Neural progenitor cell (in vitro differentiated cells): ENCODE measurements around the gene CHRND. TPM values are rescaled to one million over a fixed set of nuclear protein-coding genes. Genes with fewer than 3 reads are reported as not detected.

ENCODE experiments used
- DNase-seq: peaks from one replicate; pipeline ENCODE4 v3.0.0-alpha.2; 2016; ENCODE audit warnings: low spot score
- H2AFZ ChIP-seq: fragments of 200-600 bp; sonication (generic); replicated peaks from 2 replicates; pipeline ENCODE4 v1.6.1; 2016; ENCODE audit warnings: antibody characterized with exemption
- H3F3A ChIP-seq: fragments of 200-600 bp; sonication (generic); 2 replicates; pipeline ENCODE4 v1.6.1; 2016; ENCODE audit warnings: antibody characterized with exemption, low read depth
- H3K27ac ChIP-seq: fragments of 200-600 bp; sonication (generic); 2 replicates; pipeline ENCODE4 v1.5.1; 2016; ENCODE audit warnings: mild to moderate bottlenecking
- H3K27me3 ChIP-seq: fragments of 200-600 bp; sonication (generic); 2 replicates; pipeline ENCODE4 v1.6.1; 2016; ENCODE audit warnings: mild to moderate bottlenecking, moderate library complexity
- H3K36me3 ChIP-seq: fragments of 200-600 bp; sonication (generic); 2 replicates; pipeline ENCODE4 v1.5.1; 2016
- H3K4me1 ChIP-seq: fragments of 200-600 bp; sonication (generic); 2 replicates; pipeline ENCODE4 v1.6.1; 2016; ENCODE audit warnings: mixed run types
- H3K4me2 ChIP-seq: fragments of 200-600 bp; sonication (generic); 2 replicates; pipeline ENCODE4 v1.6.1; 2016
- H3K4me3 ChIP-seq: fragments of 200-600 bp; sonication (generic); 2 replicates; pipeline ENCODE4 v1.5.1; 2016
- H3K79me2 ChIP-seq: fragments of 200-600 bp; sonication (generic); 2 replicates; pipeline ENCODE4 v1.6.1; 2016; ENCODE audit warnings: low read depth
- H3K9ac ChIP-seq: fragments of 200-600 bp; sonication (generic); 2 replicates; pipeline ENCODE4 v1.6.1; 2016
- H3K9me3 ChIP-seq: fragments of 200-600 bp; sonication (generic); 2 replicates; pipeline ENCODE4 v1.5.1; 2016; ENCODE audit warnings: low read depth
- H4K20me1 ChIP-seq: fragments of 200-600 bp; sonication (generic); 2 replicates; pipeline ENCODE4 v1.6.1; 2016; ENCODE audit warnings: low read depth
- H3K27ac Mint-ChIP-seq: 3 replicates; pipeline ENCODE4 v1.8.0; 2021; ENCODE audit warnings: mixed read lengths
- H3K27me3 Mint-ChIP-seq: 2 replicates; pipeline ENCODE4 v1.8.0; 2022; ENCODE audit warnings: low read depth, mild to moderate bottlenecking, inconsistent platforms, moderate library complexity, mixed read lengths; ENCODE audit not compliant: insufficient read depth
- H3K36me3 Mint-ChIP-seq: 3 replicates; pipeline ENCODE4 v1.8.0; 2021; ENCODE audit warnings: mixed read lengths
- H3K4me1 Mint-ChIP-seq: 3 replicates; pipeline ENCODE4 v1.8.0; 2021; ENCODE audit warnings: mixed read lengths
- H3K4me3 Mint-ChIP-seq: 3 replicates; pipeline ENCODE4 v1.8.0; 2021; ENCODE audit warnings: mild to moderate bottlenecking, moderate library complexity, mixed read lengths
- H3K9me3 Mint-ChIP-seq: 3 replicates; pipeline ENCODE4 v1.8.0; 2020; ENCODE audit warnings: mixed read lengths
- CTCF ChIP-seq: fragments of 200-600 bp; sonication (generic); IDR thresholded peaks from 2 replicates; pipeline ENCODE4 v1.5.1; 2017; ENCODE audit warnings: antibody characterized with exemption, mild to moderate bottlenecking
- EZH2 ChIP-seq: fragments of 200-600 bp; sonication (generic); IDR thresholded peaks from 2 replicates; pipeline ENCODE4 v1.6.1; 2017; ENCODE audit warnings: antibody characterized with exemption, mild to moderate bottlenecking, moderate library complexity
- EZH2phosphoT487 ChIP-seq: fragments of 200-600 bp; sonication (generic); IDR thresholded peaks from 2 replicates; pipeline ENCODE4 v1.6.1; 2017; ENCODE audit warnings: antibody characterized with exemption
- total RNA-seq: library from RNA; depleted of rRNA; stranded (reverse); fragments of >200 nt; gene quantifications from 2 replicates; pipeline ENCODE4 v1.2.3, GENCODE V29; 2015; ENCODE audit warnings: low replicate concordance

The CHRND gene
- total RNA-seq, 1 donor from 2014 or later, result not detected

GRCh38 chr2:232488097-232488711 is 37.8 kb upstream of the CHRND start:
- H3K27ac Mint-ChIP-seq, result no peak overlapping the region
- peak overlapping the region; percentile 76 for H3K4me3 Mint-ChIP-seq
- peak overlapping the region; percentile 72 for H2AFZ ChIP-seq
- no peaks in the 10 kb centered on the region for H3K9me3 ChIP-seq
- no peak overlapping the region for H3K9ac ChIP-seq
- H3K4me3 ChIP-seq, result peak overlapping the region; percentile 61
- peaks cover 2% of the 10 kb centered on the region for H3K9me3 Mint-ChIP-seq
- peaks cover 73% of the 10 kb centered on the region for H3K27me3 ChIP-seq
- TF ChIP-seq EZH2phosphoT487, result no peak
- TF ChIP-seq EZH2, result peak; percentile 10
- TF ChIP-seq CTCF, result peak; percentile 41
- peaks cover 43% of the 10 kb centered on the region for H4K20me1 ChIP-seq
- H3K4me1 ChIP-seq, result peaks cover 34% of the 10 kb centered on the region
- H3K79me2 ChIP-seq, result no peaks in the 10 kb centered on the region
- H3K4me2 ChIP-seq, result peak overlapping the region; percentile 92
- no peak overlapping the region for H3K27ac ChIP-seq
- H3K36me3 ChIP-seq, result no peaks in the 10 kb centered on the region
- H3K36me3 Mint-ChIP-seq, result no peaks in the 10 kb centered on the region
- peaks cover 18% of the 10 kb centered on the region for H3F3A ChIP-seq
- peaks cover 16% of the 10 kb centered on the region for H3K4me1 Mint-ChIP-seq
- DNase-seq, result peak; percentile 70
- H3K27me3 Mint-ChIP-seq, result peaks cover 57% of the 10 kb centered on the region

DNA sequence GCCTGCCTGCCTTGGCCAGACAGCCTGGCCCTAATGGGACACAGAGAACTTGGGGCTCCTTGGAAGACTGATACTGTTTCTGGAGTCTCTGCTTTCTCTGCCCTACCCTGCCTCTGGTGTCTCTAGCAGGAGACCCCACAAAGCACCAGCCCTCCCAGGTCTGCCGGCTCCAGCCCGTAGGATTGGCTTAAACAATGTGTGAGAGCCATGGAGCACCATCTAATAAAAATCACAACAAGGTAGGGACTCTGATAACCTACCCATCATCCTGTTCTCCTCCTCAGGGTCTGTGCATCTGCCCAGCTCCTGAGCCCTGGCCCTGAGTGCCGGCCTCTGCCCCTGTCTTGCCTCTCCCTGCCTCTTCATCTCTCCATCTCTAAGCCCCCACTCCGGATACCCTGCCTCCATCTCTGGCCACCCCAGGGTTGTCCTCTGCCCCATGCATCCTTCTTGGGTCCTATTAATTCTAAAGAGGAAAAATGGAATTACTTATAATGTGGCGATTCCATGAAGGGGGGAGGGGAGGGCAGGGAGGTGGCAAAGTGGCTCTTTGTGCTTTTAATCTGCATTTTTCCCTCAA is 37.1 kb upstream of the CHRND start:
- H3K36me3 Mint-ChIP-seq, result no peaks in the 10 kb centered on the region
- Histone ChIP-seq H3K36me3 (no peaks in the 10 kb centered on the region), H2AFZ (no peak overlapping the region), H3K9ac (no peak overlapping the region), H3K27me3 (peaks cover 67% of the 10 kb centered on the region), H3K4me2 (no peak overlapping the region), H3F3A (peaks cover 18% of the 10 kb centered on the region), H3K9me3 (no peaks in the 10 kb centered on the region), H3K4me1 (peaks cover 37% of the 10 kb centered on the region), H3K79me2 (no peaks in the 10 kb centered on the region), H3K27ac (no peak overlapping the region), H4K20me1 (peaks cover 43% of the 10 kb centered on the region), H3K4me3 (no peak overlapping the region)
- peaks cover 2% of the 10 kb centered on the region for H3K9me3 Mint-ChIP-seq
- peaks cover 16% of the 10 kb centered on the region for H3K4me1 Mint-ChIP-seq
- H3K4me3 Mint-ChIP-seq, result peak overlapping the region; percentile 76
- DNase-seq, result no peak
- H3K27ac Mint-ChIP-seq, result no peak overlapping the region
- peaks cover 51% of the 10 kb centered on the region for H3K27me3 Mint-ChIP-seq
- TF ChIP-seq CTCF (no peak), EZH2 (no peak), EZH2phosphoT487 (no peak)

DNA sequence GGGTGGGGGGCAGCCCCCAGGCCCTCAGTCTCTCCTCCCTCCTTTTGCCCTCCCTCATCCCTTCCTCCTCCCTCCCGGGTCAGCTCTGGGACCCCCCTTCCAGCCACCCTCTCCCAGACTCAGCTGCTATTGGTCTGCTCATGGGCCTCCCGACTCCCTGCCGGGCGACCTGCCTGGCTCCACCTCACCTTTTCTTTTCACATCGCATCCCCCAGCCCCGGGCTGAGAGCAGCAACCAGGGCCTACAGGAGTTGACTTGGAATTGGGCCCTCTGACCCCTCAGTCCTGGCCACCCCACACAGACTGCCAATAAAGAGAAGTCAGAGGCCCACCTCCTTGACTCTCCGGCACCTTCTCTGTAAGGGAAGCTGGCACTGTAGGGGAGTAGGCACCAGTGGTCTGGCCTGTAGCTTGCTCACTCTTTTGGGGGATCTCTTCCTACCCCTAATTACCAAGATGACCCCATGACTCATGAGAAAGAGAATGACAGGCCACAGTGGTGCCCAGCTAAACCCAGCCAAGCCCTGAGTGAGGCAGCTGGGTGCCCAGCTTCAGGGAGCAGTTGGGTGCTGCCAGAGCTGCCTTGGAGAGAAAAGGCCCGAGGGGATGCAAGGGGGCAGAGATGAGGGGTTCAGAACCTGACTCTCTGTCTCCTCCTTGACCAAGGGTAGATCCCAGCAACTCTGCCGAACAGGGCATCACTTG is 36.3 kb upstream of the CHRND start:
- no peaks in the 10 kb centered on the region for H3K36me3 Mint-ChIP-seq
- H3K4me1 Mint-ChIP-seq, result peaks cover 16% of the 10 kb centered on the region
- H3K9me3 ChIP-seq, result no peaks in the 10 kb centered on the region
- no peak overlapping the region for H2AFZ ChIP-seq
- peaks cover 42% of the 10 kb centered on the region for H3K27me3 Mint-ChIP-seq
- no peak for DNase-seq
- peaks cover 18% of the 10 kb centered on the region for H3F3A ChIP-seq
- peaks cover 43% of the 10 kb centered on the region for H4K20me1 ChIP-seq
- no peak overlapping the region for H3K27ac ChIP-seq
- peaks cover 2% of the 10 kb centered on the region for H3K9me3 Mint-ChIP-seq
- peaks cover 59% of the 10 kb centered on the region for H3K27me3 ChIP-seq
- H3K79me2 ChIP-seq, result no peaks in the 10 kb centered on the region
- no peak overlapping the region for H3K27ac Mint-ChIP-seq
- no peak overlapping the region for H3K4me2 ChIP-seq
- no peak overlapping the region for H3K4me3 ChIP-seq
- no peaks in the 10 kb centered on the region for H3K36me3 ChIP-seq
- no peak overlapping the region for H3K9ac ChIP-seq
- no peak overlapping the region for H3K4me3 Mint-ChIP-seq
- TF ChIP-seq EZH2, result no peak
- TF ChIP-seq EZH2phosphoT487, result no peak
- no peak for TF ChIP-seq CTCF
- peaks cover 45% of the 10 kb centered on the region for H3K4me1 ChIP-seq
